Aorta (tissue), 5 donors: ENCODE data around the gene CXorf58. TPM values are rescaled to one million over a fixed set of nuclear protein-coding genes. Genes with fewer than 3 reads are reported as not detected.

Experiments used
- ATAC-seq: fragments of 200-7000 bp; cut with Tn5 transposase; one replicate; pipeline ENCODE4 v1.9.1; 2022; ENCODE audit warnings: moderate library complexity; ENCODE audit not compliant: low FRiP score
- DNase-seq, 2 donors: peaks; one replicate each; pipeline ENCODE4 v3.0.0-alpha.2; 2020
- H3K27ac ChIP-seq, 2 donors: one replicate each; pipeline ENCODE4 v1.5.1; 2013; ENCODE audit warnings: low read length in 2 of 2, mild to moderate bottlenecking in 2 of 2, moderate library complexity in 2 of 2, control low read depth in 1 of 2, inconsistent platforms in 1 of 2, low read depth in 1 of 2
- H3K27me3 ChIP-seq, 2 donors: one replicate each; pipeline ENCODE4 v1.6.1; 2013; ENCODE audit warnings: control low read depth in 1 of 2, low read length in 1 of 2, mild to moderate bottlenecking in 1 of 2, moderate library complexity in 1 of 2; ENCODE audit not compliant: insufficient read depth in 2 of 2, control insufficient read depth in 1 of 2
- H3K36me3 ChIP-seq, 2 donors: one replicate each; pipeline ENCODE4 v1.6.1; 2013; ENCODE audit warnings: control low read depth in 1 of 2, low read length in 1 of 2, mild to moderate bottlenecking in 1 of 2; ENCODE audit not compliant: insufficient read depth in 2 of 2, control insufficient read depth in 1 of 2
- H3K4me1 ChIP-seq, 2 donors: one replicate each; pipeline ENCODE4 v1.6.1; 2013; ENCODE audit warnings: low read length in 2 of 2, control low read depth in 1 of 2, mild to moderate bottlenecking in 1 of 2, moderate library complexity in 1 of 2; ENCODE audit not compliant: insufficient read depth in 2 of 2, control insufficient read depth in 1 of 2
- H3K4me3 ChIP-seq, 2 donors: one replicate each; pipeline ENCODE4 v1.5.1; 2013; ENCODE audit warnings: low read length in 2 of 2, control low read depth in 1 of 2, mild to moderate bottlenecking in 1 of 2
- H3K9me3 ChIP-seq: one replicate; pipeline ENCODE4 v1.6.1; 2013; ENCODE audit warnings: mild to moderate bottlenecking, low read length; ENCODE audit not compliant: control insufficient read depth
- WGBS, 2 donors: extraction: QIAGEN DNeasy Blood & Tissue Kit; methylation state at CpG; one replicate each; pipeline ENCODE4 v1.1.7; 2013; 5-methylcytosine and 5-hydroxymethylcytosine counted together
- intact Hi-C, 2 donors: fragments of 100-400 bp; cut with DNase I; formaldehyde crosslinking; loops; one replicate each; pipeline versions ENCODE4 v1.14.2 to v1.15.0; 2022
- polyA plus RNA-seq, 2 donors: library from polyadenylated mRNA; stranded (reverse); fragments of 200-250 nt; gene quantifications; one replicate each; pipeline ENCODE4 v1.2.3, GENCODE V29; 2013
- total RNA-seq, 2 donors: library from RNA; stranded (reverse); fragmentation: NEBNext Ultra II Directional; extraction: Animal tissue kit (Norgen Biotek cat#: 25700); gene quantifications; one replicate each; pipeline ENCODE4 v1.2.1, GENCODE V29; 2021
- donor health status: healthy with polysubstance abuse.
- donor health status: Bipolar disorder and iron deficiency.
- donor health status: DM: no; HTN: no; CAD: no.
- donor health status: DM: no; HTN: no; CAD: no.
- donor health status: DM: yes; HTN: yes; CAD: no.

Gene CXorf58
- total and polyA plus RNA-seq, 4 donors = not detected

GRCh38 chrX:23981711-23982110 lies 73.9 kb downstream of the CXorf58 start:
- Histone ChIP-seq H3K4me3 (no peak overlapping the region), H3K27ac (no peak overlapping the region), H3K36me3 (peaks cover 0 to 3% of the 10 kb centered on the region in 2 donors), H3K27me3 (no peaks in the 10 kb centered on the region), H3K9me3 (no peaks in the 10 kb centered on the region), H3K4me1 (no peaks in the 10 kb centered on the region)
- DNase-seq (no peak), ATAC-seq (no peak)
- intact Hi-C loops = no loop called here
- WGBS, 2 donors = 69 to 80% methylated on average over 2 of the region's 2 CpGs

- H3K36me3 ChIP-seq = peaks cover 0 to 3% of the 10 kb centered on the region in 2 donors
- DNase-seq (no peak), ATAC-seq (no peak)
- intact Hi-C loops = no loop called here
- H3K9me3 ChIP-seq = no peaks in the 10 kb centered on the region
- H3K27ac ChIP-seq = no peak overlapping the region
- H3K27me3 ChIP-seq = no peaks in the 10 kb centered on the region
- 75 to 82% methylated on average over 1 of the region's 1 CpG for WGBS, 2 donors
- H3K4me3 ChIP-seq = no peak overlapping the region
- no peaks in the 10 kb centered on the region for H3K4me1 ChIP-seq
Observed at GRCh38 chrX:23982891-23983290, 75.1 kb downstream of the CXorf58 start.

Other genes starting within 250 kb of the CXorf58 start
- gene PRDX4, start 240.5 kb upstream of the CXorf58 start, total RNA-seq = 10 to 100 TPM; 66.5 to 74.0 TPM
- gene PRDX4, start 240.5 kb upstream of the CXorf58 start, polyA plus RNA-seq = 100 to 1,000 TPM in 1 of 2 donors, 10 to 100 TPM in 1; 98.0 to 105 TPM
- 10 to 100 TPM; 59.1 to 69.1 TPM for gene ACOT9, start 164.7 kb upstream of the CXorf58 start, total RNA-seq
- 10 to 100 TPM; 21.7 to 62.6 TPM for gene ACOT9, start 164.7 kb upstream of the CXorf58 start, polyA plus RNA-seq
- gene SAT1, start 124.8 kb upstream of the CXorf58 start, total RNA-seq = 100 to 1,000 TPM; 269 to 353 TPM
- 100 to 1,000 TPM; 432 to 481 TPM for gene SAT1, start 124.8 kb upstream of the CXorf58 start, polyA plus RNA-seq
- 10 to 100 TPM in 1 of 2 donors, 1 to 10 TPM in 1; 5.6 to 12.7 TPM for gene APOO, start 68 bp upstream of the CXorf58 start, total RNA-seq
- 1 to 10 TPM; 4.6 to 8.8 TPM for gene APOO, start 68 bp upstream of the CXorf58 start, polyA plus RNA-seq
- 1 to 10 TPM; 6.0 to 9.0 TPM for gene KLHL15, start 119.2 kb downstream of the CXorf58 start, total RNA-seq
- gene KLHL15, start 119.2 kb downstream of the CXorf58 start, polyA plus RNA-seq = 1 to 10 TPM; 1.1 to 1.8 TPM
- 100 to 1,000 TPM; 138 to 173 TPM for gene EIF2S3, start 146.9 kb downstream of the CXorf58 start, total RNA-seq
- gene EIF2S3, start 146.9 kb downstream of the CXorf58 start, polyA plus RNA-seq = 100 to 1,000 TPM in 1 of 2 donors, 10 to 100 TPM in 1; 78.3 to 111 TPM
- 10 to 100 TPM; 66.1 to 76.3 TPM for gene ZFX, start 241.7 kb downstream of the CXorf58 start, total RNA-seq
- gene ZFX, start 241.7 kb downstream of the CXorf58 start, polyA plus RNA-seq = 10 to 100 TPM in 1 of 2 donors, 1 to 10 TPM in 1; 7.1 to 12.8 TPM